Endothelial cell of umbilical vein (primary cell): Measurements from ENCODE around the gene TAPBP. TPM values are rescaled to one million over a fixed set of nuclear protein-coding genes. Genes with fewer than 3 reads are reported as not detected.
"Not testable (repeated sequence)": the region's sequence is repeated elsewhere in the genome, so short reads cannot be mapped to it uniquely, and the experiment has no call there.

Experiments
- BruUV-seq: library from RNA; stranded (reverse); fragments of 400-500 nt; replicated peaks from 2 replicates; lab custom pipeline; 2021; lab: Mats Ljungman, UMichigan
- CTCF ChIA-PET: fragments of 300-600, 350-600 bp; sonication (Branson Sonifier 250); formaldehyde crosslinking; loops from one replicate; lab custom pipeline; 2021; ENCODE audit warnings: antibody characterized with exemption, inconsistent platforms; lab: Charles Lee
- POLR2A ChIA-PET: fragments of 300-600, 350-600 bp; sonication (Branson Sonifier 250); formaldehyde crosslinking; loops from one replicate; lab custom pipeline; 2021; ENCODE audit warnings: antibody characterized with exemption, inconsistent platforms; lab: Charles Lee
- DNase-seq: peaks from one replicate; pipeline ENCODE4 v3.0.0-alpha.2; 2011; ENCODE audit warnings: low read depth, low spot score
- FAIRE-seq: peaks from 2 replicates; lab custom pipeline; 2011; peaks lifted over from hg19 to GRCh38; lab: Jason Lieb, UNC
- H2AFZ ChIP-seq: 2 replicates; pipeline ENCODE4 v1.6.0; 2012; ENCODE audit warnings: low read depth, low read length, control low read depth, inconsistent platforms
- H3K27ac ChIP-seq: 2 replicates; pipeline ENCODE4 v1.5.1; 2011; ENCODE audit warnings: low read depth, mild to moderate bottlenecking, control low read depth, low read length, moderate library complexity; ENCODE audit not compliant: insufficient read depth
- H3K27me3 ChIP-seq, 2 experiments: 2 replicates each; pipeline versions ENCODE4 v1.6.0 to v1.6.1; 2011; ENCODE audit warnings: low read length in 2 of 2, mixed read lengths in 1 of 2; ENCODE audit not compliant: control insufficient read depth in 2 of 2, insufficient read depth in 2 of 2
- H3K36me3 ChIP-seq, 2 experiments: 2 replicates in 1 of 2; 3 replicates in 1 of 2; pipeline ENCODE4 v1.5.1; 2011; ENCODE audit warnings: low read length in 2 of 2, mild to moderate bottlenecking in 1 of 2, moderate library complexity in 1 of 2; ENCODE audit not compliant: control insufficient read depth in 2 of 2, insufficient read depth in 2 of 2; ENCODE audit errors: extremely low read depth in 1 of 2
- H3K4me1 ChIP-seq: 3 replicates; pipeline ENCODE4 v1.5.1; 2011; ENCODE audit warnings: mild to moderate bottlenecking, low read length; ENCODE audit not compliant: control insufficient read depth, insufficient read depth; ENCODE audit errors: extremely low read depth
- H3K4me2 ChIP-seq: 2 replicates; pipeline ENCODE4 v1.6.1; 2011; ENCODE audit warnings: low read length, control low read depth, mixed read lengths; ENCODE audit not compliant: insufficient read depth
- H3K4me3 ChIP-seq, 3 experiments: fragments of 200-600 bp in 1 of 3; sonication (generic), shearing (Covaris generic) in 1 of 3; replicated peaks in 1 of 3; 2 replicates each; pipeline ENCODE4 v1.5.1; 2011 to 2016; ENCODE audit warnings: control low read depth in 3 of 3, low read length in 3 of 3, mild to moderate bottlenecking in 2 of 3, inconsistent platforms in 1 of 3, low read depth in 1 of 3, moderate library complexity in 1 of 3; ENCODE audit not compliant: insufficient read depth in 1 of 3
- H3K79me2 ChIP-seq: 2 replicates; pipeline ENCODE4 v1.6.0; 2012; ENCODE audit warnings: low read length, inconsistent platforms; ENCODE audit not compliant: control insufficient read depth, insufficient read depth
- H3K9ac ChIP-seq: replicated peaks from 2 replicates; pipeline ENCODE3; 2011; ENCODE audit warnings: low read length, control low read depth; ENCODE audit not compliant: insufficient read depth; ENCODE audit errors: extremely low read depth
- H3K9me1 ChIP-seq: replicated peaks from 3 replicates; pipeline ENCODE4 v1.6.0; 2011; ENCODE audit warnings: mild to moderate bottlenecking, low read length; ENCODE audit not compliant: control insufficient read depth, insufficient read depth; ENCODE audit errors: extremely low read depth
- H3K9me3 ChIP-seq: replicated peaks from 2 replicates; pipeline ENCODE4 v1.5.1; 2012; ENCODE audit warnings: low read length, inconsistent platforms; ENCODE audit not compliant: control insufficient read depth, insufficient read depth
- H4K20me1 ChIP-seq: replicated peaks from 2 replicates; pipeline ENCODE3; 2011; ENCODE audit warnings: mild to moderate bottlenecking, low read length; ENCODE audit not compliant: control insufficient read depth, insufficient read depth; ENCODE audit errors: extremely low read depth
- CTCF ChIP-seq, 2 donors: IDR thresholded peaks; 1 replicate in 1 of 2; 2 replicates in 1 of 2; pipeline ENCODE4 v1.5.1; 2011; ENCODE audit warnings: low read length in 2 of 2, mild to moderate bottlenecking in 2 of 2, moderate library complexity in 2 of 2, control low read depth in 1 of 2, inconsistent platforms in 1 of 2, low read depth in 1 of 2; ENCODE audit not compliant: insufficient read depth in 1 of 2; ENCODE audit errors: extremely low read depth in 1 of 2
- EZH2 ChIP-seq: IDR thresholded peaks from 2 replicates; pipeline ENCODE4 v1.6.1; 2012; ENCODE audit warnings: borderline replicate concordance, low read depth, mild to moderate bottlenecking, moderate library complexity, low read length, inconsistent platforms; ENCODE audit not compliant: severe bottlenecking
- FOS ChIP-seq: IDR thresholded peaks from 2 replicates; pipeline ENCODE4 v1.6.1; 2011; ENCODE audit warnings: mild to moderate bottlenecking, low read length, moderate library complexity, borderline replicate concordance; ENCODE audit not compliant: insufficient read depth
- GATA2 ChIP-seq: IDR thresholded peaks from 2 replicates; pipeline ENCODE4 v1.7.0; 2011; ENCODE audit warnings: low read depth, mild to moderate bottlenecking, moderate library complexity, mixed read lengths, low read length; ENCODE audit not compliant: insufficient read length, insufficient read depth
- JUN ChIP-seq: IDR thresholded peaks from 2 replicates; pipeline ENCODE4 v1.6.1; 2011; ENCODE audit warnings: borderline replicate concordance, low read depth; ENCODE audit not compliant: insufficient read length, insufficient read depth
- MAX ChIP-seq: IDR thresholded peaks from 2 replicates; pipeline ENCODE4 v1.6.1; 2011; ENCODE audit not compliant: insufficient read depth, insufficient read length
- MYC ChIP-seq: IDR thresholded peaks from one replicate; pipeline ENCODE4 v1.6.1; 2011; ENCODE audit warnings: mild to moderate bottlenecking, low read depth, low read length
- POLR2A ChIP-seq: IDR thresholded peaks from 2 replicates; pipeline ENCODE4 v1.6.1; 2012; ENCODE audit warnings: low read depth, mild to moderate bottlenecking, control low read depth, low read length
- POLR2AphosphoS5 ChIP-seq: IDR thresholded peaks from 2 replicates; pipeline ENCODE4 v1.6.1; 2012; ENCODE audit warnings: low read depth, mild to moderate bottlenecking, control low read depth, low read length, moderate library complexity; ENCODE audit not compliant: insufficient read depth
- dilution Hi-C: fragments of 300-500 bp; cut with MboI; formaldehyde crosslinking; loops from one replicate; pipeline ENCODE4 v1.15.0; 2019; ENCODE audit warnings: low sequenced_read_pairs; ENCODE audit not compliant: extremely low pct_ligation_motif_present
- intact Hi-C: fragments of 100-400 bp; cut with micrococcal nuclease; formaldehyde crosslinking; loops from one replicate; pipeline ENCODE4 v1.10.0; 2022
- polyA plus RNA-seq, 4 experiments: library from polyadenylated mRNA; depleted of rRNA in 3 of 4; stranded (reverse) in 3 of 4; unstranded in 1 of 4; fragments of >200 nt; gene quantifications; 2 replicates each; pipeline versions ENCODE4 v1.2.1 to v1.2.3, GENCODE V29; 2011 to 2012; ENCODE audit warnings: missing spikeins in 1 of 4
- total RNA-seq: library from RNA; stranded (reverse); gene quantifications from 2 replicates; pipeline ENCODE4 v1.2.3, GENCODE V29; 2021

Gene TAPBP
- total and polyA plus RNA-seq, 2 donors (not counting 3 experiments of a cell fraction or from before 2014, with no cell fraction given) = 69.6 to 98.0 TPM

- no peak overlapping the region for H3K4me3 ChIP-seq
- H3K27ac ChIP-seq = no peak overlapping the region
- ChIA-PET POLR2A (no interaction called here), CTCF (no interaction called here)
- H3K4me2 ChIP-seq = no peak overlapping the region
- BruUV-seq = no TSS peak
- H3K27me3 ChIP-seq = peaks cover 15 to 17% of the 10 kb centered on the region in 2 experiments
- no peak for FAIRE-seq
- no peaks in the 10 kb centered on the region for H4K20me1 ChIP-seq
- TF ChIP-seq GATA2 = no peak
- TF ChIP-seq CTCF (IDR thresholded peaks at IDR 0.05; ENCODE audit: extremely low read depth in 1 of 2, insufficient read depth in 1 of 2, low read depth in 1 of 2, low read length in 2 of 2) = no peak
- no peak for TF ChIP-seq FOS
- TF ChIP-seq POLR2AphosphoS5 = no peak
- no peak for TF ChIP-seq EZH2
- TF ChIP-seq JUN = no peak
- no peak for TF ChIP-seq MAX
- no peak for TF ChIP-seq MYC
- no peak for TF ChIP-seq POLR2A
- dilution Hi-C loops (no loop called here), intact Hi-C loops (no loop called here)
- no peaks in the 10 kb centered on the region for H3K79me2 ChIP-seq
- H3K4me1 ChIP-seq = no peaks in the 10 kb centered on the region
- no peaks in the 10 kb centered on the region for H3K36me3 ChIP-seq
- H3K9ac ChIP-seq = no peak overlapping the region
- H3K9me1 ChIP-seq = no peaks in the 10 kb centered on the region
- no peak overlapping the region for H2AFZ ChIP-seq
- DNase-seq = no peak
- H3K9me3 ChIP-seq = no peaks in the 10 kb centered on the region
These were observed 42.4 kb upstream of the TAPBP start for GRCh38 chr6:33356295-33356694.

GRCh38 chr6:33355860-33356259 lies 42.0 kb upstream of the TAPBP start:
- FAIRE-seq, H3K9me3 ChIP-seq, H3K9me1 ChIP-seq, H3K4me1 ChIP-seq, H3K9ac ChIP-seq, POLR2A ChIA-PET, H3K4me3 ChIP-seq, H4K20me1 ChIP-seq, CTCF ChIA-PET, H2AFZ ChIP-seq, H3K27ac ChIP-seq, DNase-seq, intact Hi-C loops, dilution Hi-C loops, H3K36me3 ChIP-seq, H3K79me2 ChIP-seq, H3K4me2 ChIP-seq, BruUV-seq: not testable (repeated sequence)
- peaks cover 14 to 15% of the 10 kb centered on the region in 2 experiments for H3K27me3 ChIP-seq
